K562 (cell line): ENCODE results near the gene TOX2. TPM values are rescaled to one million over a fixed set of nuclear protein-coding genes. Genes with fewer than 3 reads are reported as not detected.

Experiments used
- ATAC-seq: fragments of 200-7000 bp; cut with Tn5 transposase; 3 replicates; pipeline ENCODE4 v1.9.1; 2020; ENCODE audit warnings: moderate library complexity
- BruUV-seq: library from RNA; stranded (reverse); fragments of 400-500 nt; replicated peaks from 2 replicates; lab custom pipeline; 2021; lab: Mats Ljungman, UMichigan
- CTCF ChIA-PET: fragments of 300-600 bp; formaldehyde crosslinking; extraction: SDS; loops from one replicate; lab custom pipeline; 2021; ENCODE audit warnings: low intra/inter-chr PET ratio; lab: Yijun Ruan, JAX
- POLR2A ChIA-PET: fragments of 300-600, 350-650 bp; sonication (Branson Sonifier 250); formaldehyde crosslinking; extraction: SDS; loops from one replicate; lab custom pipeline; 2021; ENCODE audit warnings: antibody characterized with exemption, inconsistent platforms; lab: Yijun Ruan, JAX
- DNase-seq, 4 experiments: peaks; one replicate each; pipeline versions ENCODE4 v3.0.0 to v3.0.0-alpha.2; 2011 to 2018; ENCODE audit warnings: low spot score in 3 of 4, mixed read lengths in 3 of 4; ENCODE audit errors: extremely low read depth in 1 of 4
- FAIRE-seq: peaks from 2 replicates; lab custom pipeline; 2011; peaks lifted over from hg19 to GRCh38; lab: Jason Lieb, UNC
- H2AFZ ChIP-seq: 2 replicates; pipeline ENCODE4 v1.6.0; 2011; ENCODE audit warnings: low read depth, low read length, control low read depth, inconsistent platforms
- H3K27ac ChIP-seq: fragments of 200-600 bp; 3 replicates; pipeline ENCODE4 v1.8.0; 2011; ENCODE audit warnings: low read depth, mild to moderate bottlenecking, control low read depth, inconsistent platforms, low read length, moderate library complexity, mixed read lengths; ENCODE audit errors: extremely low read depth
- H3K27me3 ChIP-seq, 2 experiments: fragments of 300-600 bp in 1 of 2; 2 replicates in 1 of 2; 3 replicates in 1 of 2; pipeline versions ENCODE4 v1.6.0 to v1.8.0; 2011; ENCODE audit warnings: inconsistent platforms in 2 of 2, low read length in 2 of 2, mild to moderate bottlenecking in 1 of 2, mixed read lengths in 1 of 2, moderate library complexity in 1 of 2; ENCODE audit not compliant: control insufficient read depth in 2 of 2, insufficient read depth in 2 of 2
- H3K36me3 ChIP-seq: fragments of 300-600 bp; 3 replicates; pipeline ENCODE4 v1.8.0; 2011; ENCODE audit warnings: mild to moderate bottlenecking, low read length, inconsistent platforms; ENCODE audit not compliant: control insufficient read depth, insufficient read depth
- H3K4me1 ChIP-seq, 2 experiments: fragments of 200-600 bp in 1 of 2; replicated peaks in 1 of 2; 2 replicates in 1 of 2; 3 replicates in 1 of 2; pipeline versions ENCODE4 v1.5.1 to v1.8.0; 2011; ENCODE audit warnings: inconsistent platforms in 2 of 2, low read length in 2 of 2, mild to moderate bottlenecking in 1 of 2, mixed read lengths in 1 of 2, moderate library complexity in 1 of 2; ENCODE audit not compliant: control insufficient read depth in 2 of 2, insufficient read depth in 2 of 2
- H3K4me2 ChIP-seq: 2 replicates; pipeline ENCODE4 v1.6.1; 2011; ENCODE audit warnings: low read length, control low read depth, inconsistent platforms, mixed read lengths; ENCODE audit not compliant: insufficient read depth
- H3K4me3 ChIP-seq: fragments of 200-600 bp; sonication (generic), shearing (Covaris generic); 2 replicates; pipeline ENCODE4 v1.5.1; 2016; ENCODE audit warnings: control low read depth, inconsistent platforms
- H3K79me2 ChIP-seq: fragments of 200-600 bp; 3 replicates; pipeline ENCODE4 v1.8.0; 2011; ENCODE audit warnings: low read length, inconsistent platforms; ENCODE audit not compliant: control insufficient read depth, insufficient read depth
- H3K9ac ChIP-seq, 2 experiments: 2 replicates each; pipeline versions ENCODE4 v1.6.0 to v1.6.1; 2011; ENCODE audit warnings: low read depth in 2 of 2, low read length in 2 of 2, control low read depth in 1 of 2, inconsistent platforms in 1 of 2, mild to moderate bottlenecking in 1 of 2, mixed read lengths in 1 of 2; ENCODE audit not compliant: insufficient read depth in 1 of 2
- H3K9me1 ChIP-seq: one replicate; pipeline ENCODE4 v1.6.0; 2011; ENCODE audit warnings: inconsistent platforms, mild to moderate bottlenecking, low read length, moderate library complexity; ENCODE audit not compliant: control insufficient read depth, insufficient read depth
- H3K9me3 ChIP-seq: replicated peaks from 2 replicates; pipeline ENCODE4 v1.5.1; 2011; ENCODE audit warnings: low read depth, low read length, inconsistent platforms; ENCODE audit not compliant: control insufficient read depth, insufficient read depth
- H4K20me1 ChIP-seq: replicated peaks from 2 replicates; pipeline ENCODE4 v1.6.1; 2011; ENCODE audit warnings: low read length, inconsistent platforms, mixed read lengths; ENCODE audit not compliant: control insufficient read depth, insufficient read depth
- DIDO1 ChIP-seq: fragments of 450-650 bp; IDR thresholded peaks from 2 replicates; pipeline ENCODE4 v1.6.1; 2016; ENCODE audit warnings: low read depth, missing biosample characterization, missing genetic modification characterization
- MIER1 ChIP-seq: fragments of 450-650 bp; IDR thresholded peaks from 2 replicates; pipeline ENCODE4 v1.6.1; 2016; ENCODE audit warnings: antibody characterized with exemption, mild to moderate bottlenecking, low read depth
- MTA3 ChIP-seq: fragments of 450-650 bp; formaldehyde crosslinking; IDR thresholded peaks from 2 replicates; pipeline ENCODE4 v1.6.1; 2017; ENCODE audit warnings: mild to moderate bottlenecking, borderline replicate concordance
- NONO ChIP-seq, 2 experiments: fragments of 200-400 bp in 1 of 2; fragments of 450-650 bp in 1 of 2; formaldehyde crosslinking in 1 of 2; IDR thresholded peaks; 2 replicates each; pipeline ENCODE4 v1.6.1; 2017; ENCODE audit warnings: low read depth in 2 of 2, mild to moderate bottlenecking in 2 of 2, moderate library complexity in 2 of 2, low read length in 1 of 2
- STAT5A ChIP-seq: IDR thresholded peaks from 2 replicates; pipeline ENCODE4 v1.6.1; 2012; ENCODE audit warnings: low read length, inconsistent platforms, borderline replicate concordance
- TAF7 ChIP-seq: fragments of 450-650 bp; IDR thresholded peaks from 2 replicates; pipeline ENCODE4 v1.6.1; 2016; ENCODE audit warnings: missing genetic modification characterization, missing compliant biosample characterization
- ZNF146 ChIP-seq: IDR thresholded peaks from one replicate; pipeline ENCODE4 v1.6.1; 2018; ENCODE audit warnings: missing compliant biosample characterization; ENCODE audit not compliant: unreplicated experiment
- ZNF217 ChIP-seq: sonication (generic); formaldehyde crosslinking; IDR thresholded peaks from 2 replicates; pipeline ENCODE4 v1.8.0; 2022; ENCODE audit warnings: mild to moderate bottlenecking, missing genetic modification reagents
- ZNF253 ChIP-seq: fragments of 250-450 bp; sonication (Bioruptor Pico); conservative IDR thresholded peaks from 2 replicates; pipeline ENCODE4 v1.6.1; 2021; ENCODE audit warnings: mild to moderate bottlenecking
- WGBS: fragments of 100-300 bp; shearing (Covaris generic); methylation state at CpG from one replicate; pipeline ENCODE4 v1.1.6; 2016; ENCODE audit warnings: low coverage, mixed read lengths; ENCODE audit not compliant: insufficient coverage; ENCODE audit errors: missing lambda C conversion rate; 5-methylcytosine and 5-hydroxymethylcytosine counted together
- in situ Hi-C: fragments of 300-500 bp; cut with MboI; formaldehyde crosslinking; loops from 4 replicates; pipeline ENCODE4 v1.15.0; 2018; ENCODE audit warnings: inconsistent platforms, mixed read lengths
- intact Hi-C: fragments of 100-400 bp; cut with micrococcal nuclease; formaldehyde crosslinking; loops from 2 replicates; pipeline ENCODE4 v1.14.2; 2022
- polyA plus RNA-seq, 8 experiments: library from polyadenylated mRNA; depleted of rRNA in 4 of 8; stranded (reverse) in 5 of 8; unstranded in 3 of 8; fragments of >200 nt; fragmentation: Nextera tagmentation in 2 of 8; fragmentation: Illumina TruSeq in 1 of 8; extraction: Ambion mirVana in 2 of 8; extraction: Trizol in 1 of 8; gene quantifications; 2 replicates each; pipeline versions ENCODE4 v1.2.1 to v1.2.3, GENCODE V29; 2011 to 2014; ENCODE audit warnings: inconsistent platforms in 1 of 8, missing spikeins in 1 of 8
- total RNA-seq, 7 experiments: library from RNA; depleted of rRNA in 6 of 7; stranded (reverse); fragments of >200 nt in 6 of 7; fragmentation: Illumina TruSeq in 2 of 7; extraction: Trizol in 2 of 7; gene quantifications; 2 replicates each; pipeline versions ENCODE4 v1.2.1 to v1.2.3, GENCODE V29; 2011 to 2021; ENCODE audit warnings: low replicate concordance in 1 of 7
- TF ChIP-seq, protein P1 (sequence below): sonication (generic); formaldehyde crosslinking; IDR thresholded peaks from 2 replicates; pipeline ENCODE4 v1.9.0; 2022; ENCODE audit warnings: mild to moderate bottlenecking, missing genetic modification reagents

The TOX2 gene
- total and polyA plus RNA-seq, 9 of the 15 experiments (the other 6 are each of a cell fraction or from before 2014, with no cell fraction given): not detected

DNA sequence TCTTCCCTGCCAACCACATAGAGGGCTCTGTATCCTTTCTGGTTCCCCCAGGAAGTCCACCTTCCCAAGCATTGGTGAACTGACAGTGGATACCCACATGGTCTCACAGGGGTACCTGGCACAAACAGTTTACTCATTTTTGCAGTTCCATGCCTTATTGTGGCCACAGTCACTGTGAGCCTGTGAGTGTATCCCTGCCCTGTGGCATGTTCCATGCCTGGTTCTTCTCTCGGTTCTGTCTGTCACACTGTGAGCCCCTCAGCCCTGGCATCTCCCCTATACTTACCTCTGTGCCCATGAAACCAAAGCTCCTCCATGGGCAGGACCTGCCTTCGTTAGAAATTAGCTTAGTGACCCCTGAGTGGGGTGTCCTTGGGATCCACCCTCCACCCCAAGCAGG, 107.8 kb downstream of the TOX2 start:
- WGBS: 0% methylated on average over 2 of the region's 2 CpGs
- H3K9ac ChIP-seq: no peak overlapping the region
- ATAC-seq (no peak), DNase-seq (no peak), FAIRE-seq (no peak)
- no peak overlapping the region for H2AFZ ChIP-seq
- intact Hi-C loops: no loop called here
- peaks cover 4% of the 10 kb centered on the region for H3K9me1 ChIP-seq
- H3K36me3 ChIP-seq: no peaks in the 10 kb centered on the region
- no peak overlapping the region for H3K27ac ChIP-seq
- H3K9me3 ChIP-seq: no peaks in the 10 kb centered on the region
- in situ Hi-C loops: no loop called here
- H3K4me1 ChIP-seq: peaks cover 0 to 9% of the 10 kb centered on the region in 2 experiments; a peak in 3 of 5 replicates
- TF ChIP-seq MIER1 (no peak), TAF7 (tag) (no peak), ZNF146 (CRISPR knock-in tag) (no peak), ZNF217 (CRISPR knock-in tag) (no peak), DIDO1 (tag) (no peak), ZNF253 (CRISPR knock-in tag) (no peak), STAT5A (no peak), MTA3 (no peak), NONO (IDR thresholded peaks at IDR 0.05; ENCODE audit: low read depth in 2 of 2, low read length in 1 of 2) (no peak)
- TF ChIP-seq, protein P1, sequence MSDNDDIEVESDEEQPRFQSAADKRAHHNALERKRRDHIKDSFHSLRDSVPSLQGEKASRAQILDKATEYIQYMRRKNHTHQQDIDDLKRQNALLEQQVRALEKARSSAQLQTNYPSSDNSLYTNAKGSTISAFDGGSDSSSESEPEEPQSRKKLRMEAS (CRISPR knock-in tag): no peak
- no peaks in the 10 kb centered on the region for H3K79me2 ChIP-seq
- BruUV-seq: no TSS peak
- H3K27me3 ChIP-seq: peaks cover 4 to 40% of the 10 kb centered on the region in 2 experiments; a peak in 3 of 5 replicates
- CTCF ChIA-PET: no interaction called here
- no peaks in the 10 kb centered on the region; the same call in 1 of the 2 replicates for H4K20me1 ChIP-seq
- POLR2A ChIA-PET: interaction anchor here (0.6 to 1.0 kb wide), 3 partner anchors 34 to 624 kb away, joined by 3 to 4 read pairs (median 3); no protein-coding TSS in a partner anchor
- H3K4me2 ChIP-seq: no peak overlapping the region
- no peak overlapping the region for H3K4me3 ChIP-seq
